Sigmoid colon (tissue), 4 donors: ENCODE data around the gene ABCC1.

ENCODE experiments used
- EP300 ChIP-seq, 4 donors: sonication (generic); formaldehyde crosslinking; IDR thresholded peaks; one replicate each; pipeline ENCODE4 v1.6.1; 2017; ENCODE audit warnings: antibody characterized with exemption in 4 of 4
- POLR2A ChIP-seq, 2 donors: fragments of 450-650 bp; IDR thresholded peaks; one replicate each; pipeline ENCODE4 v1.6.1; 2016; ENCODE audit warnings: antibody characterized with exemption in 2 of 2, mild to moderate bottlenecking in 2 of 2, moderate library complexity in 2 of 2
- TF ChIP-seq, protein P1 (sequence below), 4 experiments: fragments of 450-650 bp in 3 of 4; fragments of 200-600 bp in 1 of 4; IDR thresholded peaks; one replicate each; pipeline ENCODE4 v1.5.1; 2016 to 2019; ENCODE audit warnings: antibody characterized with exemption in 4 of 4, mild to moderate bottlenecking in 3 of 4, moderate library complexity in 2 of 4

- TF ChIP-seq, protein P1, sequence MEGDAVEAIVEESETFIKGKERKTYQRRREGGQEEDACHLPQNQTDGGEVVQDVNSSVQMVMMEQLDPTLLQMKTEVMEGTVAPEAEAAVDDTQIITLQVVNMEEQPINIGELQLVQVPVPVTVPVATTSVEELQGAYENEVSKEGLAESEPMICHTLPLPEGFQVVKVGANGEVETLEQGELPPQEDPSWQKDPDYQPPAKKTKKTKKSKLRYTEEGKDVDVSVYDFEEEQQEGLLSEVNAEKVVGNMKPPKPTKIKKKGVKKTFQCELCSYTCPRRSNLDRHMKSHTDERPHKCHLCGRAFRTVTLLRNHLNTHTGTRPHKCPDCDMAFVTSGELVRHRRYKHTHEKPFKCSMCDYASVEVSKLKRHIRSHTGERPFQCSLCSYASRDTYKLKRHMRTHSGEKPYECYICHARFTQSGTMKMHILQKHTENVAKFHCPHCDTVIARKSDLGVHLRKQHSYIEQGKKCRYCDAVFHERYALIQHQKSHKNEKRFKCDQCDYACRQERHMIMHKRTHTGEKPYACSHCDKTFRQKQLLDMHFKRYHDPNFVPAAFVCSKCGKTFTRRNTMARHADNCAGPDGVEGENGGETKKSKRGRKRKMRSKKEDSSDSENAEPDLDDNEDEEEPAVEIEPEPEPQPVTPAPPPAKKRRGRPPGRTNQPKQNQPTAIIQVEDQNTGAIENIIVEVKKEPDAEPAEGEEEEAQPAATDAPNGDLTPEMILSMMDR (IDR thresholded peaks at IDR 0.05) = no peak
- TF ChIP-seq EP300 (IDR thresholded peaks at IDR 0.05) (no peak), POLR2A (IDR thresholded peaks at IDR 0.05) (no peak)
Measured at GRCh38 chr16:16015849-16016248, 66.4 kb downstream of the ABCC1 start.
